Prostate gland (tissue), 2 donors: ENCODE results near the gene SMIM33. TPM values are rescaled to one million over a fixed set of nuclear protein-coding genes. Genes with fewer than 3 reads are reported as not detected.

Source experiments
- DNase-seq: peaks from one replicate; pipeline ENCODE4 v3.0.0-alpha.2; 2019; ENCODE audit warnings: low spot score
- H3K27ac ChIP-seq, 2 donors: fragments of 200-600 bp; sonication (generic); 2 replicates each; pipeline ENCODE4 v1.5.1; 2017 to 2019
- H3K27me3 ChIP-seq: fragments of 200-600 bp; sonication (generic); replicated peaks from 2 replicates; pipeline ENCODE4 v1.5.1; 2019; ENCODE audit not compliant: insufficient read depth
- H3K36me3 ChIP-seq, 2 donors: fragments of 200-600 bp; sonication (generic); 1 replicate in 1 of 2; 2 replicates in 1 of 2; pipeline versions ENCODE4 v1.5.1 to v1.8.1; 2017 to 2019
- H3K4me1 ChIP-seq: fragments of 200-600 bp; sonication (generic); replicated peaks from 2 replicates; pipeline ENCODE4 v1.5.1; 2019
- H3K4me3 ChIP-seq, 2 donors: fragments of 200-600 bp; sonication (generic); 2 replicates each; pipeline ENCODE4 v1.5.1; 2017 to 2019
- H3K9me3 ChIP-seq: fragments of 200-600 bp; sonication (generic); 2 replicates; pipeline ENCODE4 v1.5.1; 2017
- CTCF ChIP-seq, 4 experiments: fragments of 200-600 bp in 2 of 4; fragments of 450-650 bp in 2 of 4; sonication (generic) in 2 of 4; IDR thresholded peaks; 1 replicate in 3 of 4; 2 replicates in 1 of 4; pipeline ENCODE4 v1.5.1; 2016 to 2019; ENCODE audit warnings: antibody characterized with exemption in 4 of 4, mild to moderate bottlenecking in 2 of 4, moderate library complexity in 2 of 4
- POLR2A ChIP-seq: fragments of 450-650 bp; IDR thresholded peaks from one replicate; pipeline ENCODE4 v1.6.1; 2016; ENCODE audit warnings: antibody characterized with exemption, mild to moderate bottlenecking
- POLR2AphosphoS5 ChIP-seq: sonication (generic); formaldehyde crosslinking; IDR thresholded peaks from one replicate; pipeline ENCODE4 v1.6.1; 2017; ENCODE audit warnings: antibody characterized with exemption
- WGBS: methylation state at CpG from one replicate; pipeline ENCODE4 v1.1.5; 2018; 5-methylcytosine and 5-hydroxymethylcytosine counted together
- intact Hi-C: fragments of 100-400 bp; cut with DNase I; formaldehyde crosslinking; loops from one replicate; pipeline ENCODE4 v1.14.2; 2022
- total RNA-seq, 2 donors: library from RNA; depleted of rRNA; stranded (reverse); fragments of >200 nt; gene quantifications; one replicate each; pipeline ENCODE4 v1.1.0, GENCODE V29; 2016

SMIM33 gene
- total RNA-seq, 2 donors from 2014 or later, result not detected

- Histone ChIP-seq H3K36me3 (no peaks in the 10 kb centered on the region), H3K9me3 (no peaks in the 10 kb centered on the region), H3K4me3 (no peak overlapping the region), H3K27ac (no peak overlapping the region), H3K27me3 (no peaks in the 10 kb centered on the region), H3K4me1 (no peaks in the 10 kb centered on the region)
- WGBS, result 93% methylated on average over 5 of the region's 5 CpGs
- intact Hi-C loops, result no loop called here
- TF ChIP-seq POLR2A, result no peak
- no peak for TF ChIP-seq POLR2AphosphoS5
- no peak for TF ChIP-seq CTCF (IDR thresholded peaks at IDR 0.05)
- no peak for DNase-seq
Observed at GRCh38 chr5:139457241-139457640, 13.6 kb upstream of the SMIM33 start.

GRCh38 chr5:139457653-139458306, 13.0 kb upstream of the SMIM33 start:
- WGBS, result 96% methylated on average over 5 of the region's 5 CpGs
- no peaks in the 10 kb centered on the region for H3K27me3 ChIP-seq
- H3K36me3 ChIP-seq, result no peaks in the 10 kb centered on the region
- no peak overlapping the region for H3K27ac ChIP-seq
- intact Hi-C loops, result no loop called here
- no peaks in the 10 kb centered on the region for H3K4me1 ChIP-seq
- TF ChIP-seq CTCF (IDR thresholded peaks at IDR 0.05) (no peak), POLR2AphosphoS5 (no peak), POLR2A (no peak)
- no peaks in the 10 kb centered on the region for H3K9me3 ChIP-seq
- no peak for DNase-seq
- no peak overlapping the region for H3K4me3 ChIP-seq

- 73% methylated on average over 8 of the region's 8 CpGs for WGBS
- Histone ChIP-seq H3K27ac (no peak overlapping the region), H3K9me3 (no peaks in the 10 kb centered on the region), H3K4me3 (no peak overlapping the region), H3K36me3 (no peaks in the 10 kb centered on the region), H3K27me3 (no peaks in the 10 kb centered on the region), H3K4me1 (no peaks in the 10 kb centered on the region)
- TF ChIP-seq CTCF (IDR thresholded peaks at IDR 0.05) (no peak), POLR2AphosphoS5 (no peak), POLR2A (no peak)
- intact Hi-C loops, result no loop called here
- no peak for DNase-seq
Observed at GRCh38 chr5:139458580-139459407, 12.0 kb upstream of the SMIM33 start.

- no peaks in the 10 kb centered on the region for H3K36me3 ChIP-seq
- DNase-seq, result no peak
- H3K4me1 ChIP-seq, result no peaks in the 10 kb centered on the region
- H3K27me3 ChIP-seq, result no peaks in the 10 kb centered on the region
- no peaks in the 10 kb centered on the region for H3K9me3 ChIP-seq
- intact Hi-C loops, result no loop called here
- 59% methylated on average over 8 of the region's 8 CpGs for WGBS
- TF ChIP-seq POLR2AphosphoS5 (no peak), POLR2A (no peak), CTCF (IDR thresholded peaks at IDR 0.05) (no peak)
- H3K27ac ChIP-seq, result no peak overlapping the region
- H3K4me3 ChIP-seq, result no peak overlapping the region
Observed at GRCh38 chr5:139459451-139459934, 11.3 kb upstream of the SMIM33 start.
